K562 (cell line): ENCODE measurements around the gene ABAT. TPM values are rescaled to one million over a fixed set of nuclear protein-coding genes. Genes with fewer than 3 reads are reported as not detected.

Experiments
- ATF1 ChIP-seq, 2 experiments: fragments of 450-650 bp in 1 of 2; IDR thresholded peaks; 2 replicates each; pipeline ENCODE4 v1.6.1; 2016; ENCODE audit warnings: missing compliant biosample characterization in 1 of 2, missing genetic modification characterization in 1 of 2
- BRD4 ChIP-seq: fragments of 200-600 bp; sonication (generic); IDR thresholded peaks from 2 replicates; pipeline ENCODE4 v1.6.1; 2017; ENCODE audit warnings: inconsistent platforms
- CAMTA2 ChIP-seq: fragments of 250-450 bp; sonication (Bioruptor Pico); conservative IDR thresholded peaks from 2 replicates; pipeline ENCODE4 v1.5.1; 2022
- FOS ChIP-seq: IDR thresholded peaks from 3 replicates; pipeline ENCODE4 v1.6.1; 2011; ENCODE audit not compliant: insufficient read length; ENCODE audit errors: extremely low read depth
- FUS ChIP-seq: fragments of 200-400 bp; formaldehyde crosslinking; optimal IDR thresholded peaks from 2 replicates; pipeline ENCODE3; 2017; ENCODE audit warnings: low read depth, low read length
- GTF2B ChIP-seq: IDR thresholded peaks from 2 replicates; pipeline ENCODE4 v1.6.1; 2011; ENCODE audit not compliant: insufficient read length; ENCODE audit errors: extremely low read depth
- HIVEP1 ChIP-seq: fragments of 250-450 bp; sonication (Bioruptor Pico); IDR thresholded peaks from 2 replicates; pipeline ENCODE4 v1.4.0; 2020; ENCODE audit warnings: mild to moderate bottlenecking
- HNRNPH1 ChIP-seq: fragments of 200-400 bp; formaldehyde crosslinking; optimal IDR thresholded peaks from 2 replicates; pipeline ENCODE3; 2017; ENCODE audit warnings: low read depth, mild to moderate bottlenecking, low read length, moderate library complexity
- JUND ChIP-seq, 2 experiments: IDR thresholded peaks; 2 replicates in 1 of 2; 3 replicates in 1 of 2; pipeline ENCODE4 v1.6.1; 2011; ENCODE audit warnings: borderline replicate concordance in 2 of 2, low read depth in 2 of 2, low read length in 2 of 2, improper control_type of control experiment in 1 of 2, missing biosample characterization in 1 of 2, missing genetic modification characterization in 1 of 2, missing genetic modification reagents in 1 of 2
- MAFK ChIP-seq: IDR thresholded peaks from 2 replicates; pipeline ENCODE4 v1.6.1; 2011; ENCODE audit warnings: low read length, improper control_type of control experiment
- NFXL1 ChIP-seq: fragments of 450-650 bp; formaldehyde crosslinking; IDR thresholded peaks from 2 replicates; pipeline ENCODE4 v1.4.0; 2021; ENCODE audit warnings: mild to moderate bottlenecking
- NR4A1 ChIP-seq, 2 experiments: fragments of 250-450 bp in 1 of 2; fragments of 450-650 bp in 1 of 2; sonication (Bioruptor Pico) in 1 of 2; IDR thresholded peaks; 2 replicates each; pipeline versions ENCODE4 v1.4.0 to v1.6.1; 2016 to 2020; ENCODE audit warnings: mild to moderate bottlenecking in 2 of 2, missing compliant biosample characterization in 1 of 2, missing genetic modification characterization in 1 of 2, moderate library complexity in 1 of 2
- SLC30A9 ChIP-seq: fragments of 250-450 bp; sonication (Bioruptor Pico); IDR thresholded peaks from 2 replicates; pipeline ENCODE4 v1.8.0; 2022; ENCODE audit warnings: mild to moderate bottlenecking, moderate library complexity
- SNRNP70 ChIP-seq: fragments of 200-400 bp; formaldehyde crosslinking; optimal IDR thresholded peaks from 2 replicates; pipeline ENCODE3; 2017; ENCODE audit warnings: low read depth, low read length
- STAT5A ChIP-seq: IDR thresholded peaks from 2 replicates; pipeline ENCODE4 v1.6.1; 2012; ENCODE audit warnings: low read length, inconsistent platforms, borderline replicate concordance
- TAF7 ChIP-seq: fragments of 450-650 bp; IDR thresholded peaks from 2 replicates; pipeline ENCODE4 v1.6.1; 2016; ENCODE audit warnings: missing genetic modification characterization, missing compliant biosample characterization
- THAP7 ChIP-seq: fragments of 250-450 bp; sonication (Bioruptor Pico); IDR thresholded peaks from 2 replicates; pipeline ENCODE4 v1.5.0; 2021
- ZBTB8A ChIP-seq: fragments of 450-650 bp; IDR thresholded peaks from 2 replicates; pipeline ENCODE4 v1.6.1; 2018; ENCODE audit warnings: mild to moderate bottlenecking, moderate library complexity; ENCODE audit not compliant: partially characterized antibody
- ZHX1 ChIP-seq: fragments of 150-350 bp; conservative IDR thresholded peaks from 2 replicates; pipeline ENCODE4 v1.6.1; 2014; ENCODE audit warnings: low read length
- ZNF12 ChIP-seq: sonication (generic); formaldehyde crosslinking; IDR thresholded peaks from 2 replicates; pipeline ENCODE4 v1.4.0; 2020; ENCODE audit warnings: mild to moderate bottlenecking, missing genetic modification reagents
- ZNF277 ChIP-seq: fragments of 250-450 bp; sonication (Bioruptor Pico); IDR thresholded peaks from 2 replicates; pipeline ENCODE4 v1.8.0; 2022; ENCODE audit warnings: inconsistent platforms, mild to moderate bottlenecking, moderate library complexity, borderline replicate concordance
- ZNF3 ChIP-seq: fragments of 250-450 bp; sonication (Bioruptor Pico); IDR thresholded peaks from 2 replicates; pipeline ENCODE4 v1.5.0; 2021; ENCODE audit warnings: mild to moderate bottlenecking, moderate library complexity
- ZNF76 ChIP-seq: fragments of 250-450 bp; sonication (Bioruptor Pico); IDR thresholded peaks from 2 replicates; pipeline ENCODE4 v1.4.0; 2020; ENCODE audit warnings: mild to moderate bottlenecking, moderate library complexity, borderline replicate concordance
- ZNF780A ChIP-seq: fragments of 250-450 bp; sonication (Bioruptor Pico); IDR thresholded peaks from 2 replicates; pipeline ENCODE4 v1.5.0; 2021; ENCODE audit warnings: mild to moderate bottlenecking
- polyA plus RNA-seq, 8 experiments: library from polyadenylated mRNA; depleted of rRNA in 4 of 8; stranded (reverse) in 5 of 8; unstranded in 3 of 8; fragments of >200 nt; fragmentation: Nextera tagmentation in 2 of 8; fragmentation: Illumina TruSeq in 1 of 8; extraction: Ambion mirVana in 2 of 8; extraction: Trizol in 1 of 8; gene quantifications; 2 replicates each; pipeline versions ENCODE4 v1.2.1 to v1.2.3, GENCODE V29; 2011 to 2014; ENCODE audit warnings: inconsistent platforms in 1 of 8, missing spikeins in 1 of 8
- total RNA-seq, 7 experiments: library from RNA; depleted of rRNA in 6 of 7; stranded (reverse); fragments of >200 nt in 6 of 7; fragmentation: Illumina TruSeq in 2 of 7; extraction: Trizol in 2 of 7; gene quantifications; 2 replicates each; pipeline versions ENCODE4 v1.2.1 to v1.2.3, GENCODE V29; 2011 to 2021; ENCODE audit warnings: low replicate concordance in 1 of 7

Gene ABAT
- total and polyA plus RNA-seq, 9 of the 15 experiments (the other 6 are each of a cell fraction or from before 2014, with no cell fraction given), result 0.01 to 0.49 (median 0.10) TPM

- TF ChIP-seq ZNF12, result no peak
- no peak for TF ChIP-seq TAF7 (tag)
- TF ChIP-seq JUND (IDR thresholded peaks at IDR 0.05; ENCODE audit: borderline replicate concordance, low read depth, low read length), result peak; percentile 57
- no peak for TF ChIP-seq JUND (tag; IDR thresholded peaks at IDR 0.05; ENCODE audit: borderline replicate concordance, low read depth, low read length)
- TF ChIP-seq ZNF76 (CRISPR knock-in tag), result no peak
- peak; percentile 35; the same call in 1 of the 2 replicates for TF ChIP-seq MAFK
- TF ChIP-seq CAMTA2 (CRISPR knock-in tag), result no peak
- no peak for TF ChIP-seq STAT5A
- no peak for TF ChIP-seq ATF1 (CRISPR knock-in tag; IDR thresholded peaks at IDR 0.05)
- TF ChIP-seq ATF1 (tag; IDR thresholded peaks at IDR 0.05), result peak; percentile 55
- no peak for TF ChIP-seq BRD4
- no peak for TF ChIP-seq SLC30A9
- TF ChIP-seq HNRNPH1, result no peak
- TF ChIP-seq FUS, result no peak
- no peak for TF ChIP-seq ZBTB8A
- TF ChIP-seq THAP7, result no peak
- TF ChIP-seq NFXL1 (CRISPR knock-in tag), result no peak
- TF ChIP-seq ZNF780A (CRISPR knock-in tag), result no peak
- TF ChIP-seq NR4A1 (CRISPR knock-in tag; IDR thresholded peaks at IDR 0.05), result no peak
- TF ChIP-seq NR4A1 (tag; IDR thresholded peaks at IDR 0.05), result no peak
- no peak for TF ChIP-seq ZHX1
- TF ChIP-seq FOS, result no peak
- no peak for TF ChIP-seq ZNF277 (CRISPR knock-in tag)
- TF ChIP-seq HIVEP1 (CRISPR knock-in tag), result no peak
- no peak for TF ChIP-seq GTF2B
- TF ChIP-seq ZNF3 (CRISPR knock-in tag), result no peak
- TF ChIP-seq SNRNP70, result no peak
These were observed 39.3 kb upstream of the ABAT start (continued) for GRCh38 chr16:8634991-8635736.
